Left ventricle myocardium inferior (tissue), 1 donor: Measurements from ENCODE around the gene IQCK. TPM values are rescaled to one million over a fixed set of nuclear protein-coding genes. Genes with fewer than 3 reads are reported as not detected.

Experiments
- DNase-seq: peaks from one replicate; pipeline ENCODE4 v3.0.0-alpha.2; 2020
- H3K27ac ChIP-seq: fragments of 200-600 bp; replicated peaks from 2 replicates; pipeline ENCODE4 v1.8.0; 2021
- H3K27me3 ChIP-seq: fragments of 200-600 bp; 2 replicates; pipeline ENCODE4 v1.8.0; 2021; ENCODE audit warnings: low read depth
- H3K36me3 ChIP-seq: fragments of 200-600 bp; 2 replicates; pipeline ENCODE4 v1.8.0; 2021
- H3K4me1 ChIP-seq: fragments of 200-600 bp; 2 replicates; pipeline ENCODE4 v1.8.0; 2021
- H3K4me3 ChIP-seq: fragments of 200-600 bp; 2 replicates; pipeline ENCODE4 v1.8.0; 2021; ENCODE audit warnings: mild to moderate bottlenecking, moderate library complexity
- H3K9me3 ChIP-seq: fragments of 200-600 bp; replicated peaks from 2 replicates; pipeline ENCODE4 v1.8.0; 2021
- intact Hi-C: fragments of 100-400 bp; cut with micrococcal nuclease; formaldehyde crosslinking; loops from one replicate; pipeline ENCODE4 v1.11.0; 2022
- total RNA-seq: library from RNA; stranded (reverse); fragmentation: NEBNext Ultra II Directional; extraction: Animal tissue kit (Norgen Biotek cat#: 25700); gene quantifications from one replicate; pipeline ENCODE4 v1.2.1, GENCODE V29; 2021
- TF ChIP-seq, protein P1 (sequence below): fragments of 200-600 bp; IDR thresholded peaks from 2 replicates; pipeline ENCODE4 v1.8.0; 2021; ENCODE audit warnings: antibody characterized with exemption, mild to moderate bottlenecking, borderline replicate concordance
- donor health status: DM: no; HTN: yes; CAD: no; lungs with severe emphysema.

The IQCK gene
- total RNA-seq, 1 donor from 2014 or later: 6.0 TPM

DNA sequence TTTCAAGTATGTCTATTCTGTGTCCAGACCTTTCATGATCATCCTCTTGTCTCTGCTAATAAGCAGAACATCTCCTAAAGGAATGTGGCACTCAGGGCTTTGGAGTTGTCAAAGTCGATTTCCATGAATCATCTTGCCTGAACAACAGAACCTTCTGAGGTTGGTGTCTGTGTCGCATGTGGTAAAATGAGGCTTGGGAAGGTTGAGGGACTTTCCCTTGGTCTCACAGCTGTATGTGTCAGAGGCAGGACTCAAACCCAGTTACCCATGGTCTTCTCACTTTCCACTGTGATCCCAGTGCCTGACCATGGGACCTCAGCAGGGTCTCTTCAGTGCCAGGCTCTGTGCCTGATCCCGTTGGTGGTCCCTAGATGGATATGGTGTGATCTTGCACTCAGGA, 170.8 kb downstream of the IQCK start:
- Histone ChIP-seq H3K36me3 (no peaks in the 10 kb centered on the region), H3K4me3 (no peak overlapping the region), H3K27ac (no peak overlapping the region), H3K27me3 (no peaks in the 10 kb centered on the region), H3K4me1 (peaks cover 23% of the 10 kb centered on the region), H3K9me3 (peaks cover 5% of the 10 kb centered on the region)
- no peak for DNase-seq
- intact Hi-C loops: loop anchor here (10.0 kb wide), 1 partner anchor 254 kb away; no protein-coding TSS in a partner anchor
- TF ChIP-seq, protein P1, sequence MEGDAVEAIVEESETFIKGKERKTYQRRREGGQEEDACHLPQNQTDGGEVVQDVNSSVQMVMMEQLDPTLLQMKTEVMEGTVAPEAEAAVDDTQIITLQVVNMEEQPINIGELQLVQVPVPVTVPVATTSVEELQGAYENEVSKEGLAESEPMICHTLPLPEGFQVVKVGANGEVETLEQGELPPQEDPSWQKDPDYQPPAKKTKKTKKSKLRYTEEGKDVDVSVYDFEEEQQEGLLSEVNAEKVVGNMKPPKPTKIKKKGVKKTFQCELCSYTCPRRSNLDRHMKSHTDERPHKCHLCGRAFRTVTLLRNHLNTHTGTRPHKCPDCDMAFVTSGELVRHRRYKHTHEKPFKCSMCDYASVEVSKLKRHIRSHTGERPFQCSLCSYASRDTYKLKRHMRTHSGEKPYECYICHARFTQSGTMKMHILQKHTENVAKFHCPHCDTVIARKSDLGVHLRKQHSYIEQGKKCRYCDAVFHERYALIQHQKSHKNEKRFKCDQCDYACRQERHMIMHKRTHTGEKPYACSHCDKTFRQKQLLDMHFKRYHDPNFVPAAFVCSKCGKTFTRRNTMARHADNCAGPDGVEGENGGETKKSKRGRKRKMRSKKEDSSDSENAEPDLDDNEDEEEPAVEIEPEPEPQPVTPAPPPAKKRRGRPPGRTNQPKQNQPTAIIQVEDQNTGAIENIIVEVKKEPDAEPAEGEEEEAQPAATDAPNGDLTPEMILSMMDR: no peak

DNA sequence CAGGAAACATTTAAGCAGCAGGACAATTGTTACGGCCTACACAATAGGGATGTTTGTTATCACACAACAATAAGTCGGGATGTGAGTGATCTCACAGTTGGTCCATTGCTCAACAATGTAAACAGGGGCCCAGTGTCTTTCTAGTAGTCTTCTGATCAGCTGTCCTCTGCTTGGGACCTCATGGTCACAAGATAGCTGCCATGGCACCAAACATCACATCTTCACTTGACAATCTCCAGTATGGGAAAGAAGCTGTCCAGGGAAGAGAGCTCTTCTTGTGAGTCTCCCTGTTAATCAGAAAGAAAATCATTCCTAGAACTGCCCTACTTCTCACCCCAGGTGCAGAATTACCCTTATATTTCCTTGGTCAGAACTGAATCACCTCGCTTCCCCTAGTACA, 172.8 kb downstream of the IQCK start:
- Histone ChIP-seq H3K36me3 (no peaks in the 10 kb centered on the region), H3K4me3 (no peak overlapping the region), H3K27ac (no peak overlapping the region), H3K27me3 (no peaks in the 10 kb centered on the region), H3K9me3 (peaks cover 5% of the 10 kb centered on the region), H3K4me1 (peaks cover 5% of the 10 kb centered on the region)
- TF ChIP-seq, protein P1: no peak
- no peak for DNase-seq
- intact Hi-C loops: no loop called here

DNA sequence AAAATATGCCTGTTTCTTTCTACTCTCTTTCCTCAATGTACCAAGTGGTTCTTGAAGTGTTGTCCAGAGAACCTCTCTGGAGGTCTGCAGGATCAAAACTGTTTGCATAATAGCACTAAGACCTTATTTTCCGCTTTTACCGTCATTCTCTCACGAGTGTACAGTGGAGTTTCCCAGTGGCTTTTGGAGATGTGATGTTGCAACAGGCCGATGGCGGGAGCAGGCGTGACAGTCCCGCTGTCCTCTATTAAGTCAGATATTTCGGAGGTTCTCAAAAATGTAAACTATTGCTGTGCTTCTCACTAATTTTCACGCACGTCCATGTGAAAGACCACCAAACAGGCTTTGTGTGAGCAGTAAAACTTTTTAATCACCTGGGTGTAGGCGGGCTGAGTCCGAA, 174.8 kb downstream of the IQCK start:
- DNase-seq: no peak
- Histone ChIP-seq H3K4me1 (no peaks in the 10 kb centered on the region), H3K27ac (no peak overlapping the region), H3K9me3 (peaks cover 5% of the 10 kb centered on the region), H3K4me3 (no peak overlapping the region), H3K27me3 (peaks cover 8% of the 10 kb centered on the region), H3K36me3 (no peaks in the 10 kb centered on the region)
- intact Hi-C loops: no loop called here
- TF ChIP-seq, protein P1: no peak

DNA sequence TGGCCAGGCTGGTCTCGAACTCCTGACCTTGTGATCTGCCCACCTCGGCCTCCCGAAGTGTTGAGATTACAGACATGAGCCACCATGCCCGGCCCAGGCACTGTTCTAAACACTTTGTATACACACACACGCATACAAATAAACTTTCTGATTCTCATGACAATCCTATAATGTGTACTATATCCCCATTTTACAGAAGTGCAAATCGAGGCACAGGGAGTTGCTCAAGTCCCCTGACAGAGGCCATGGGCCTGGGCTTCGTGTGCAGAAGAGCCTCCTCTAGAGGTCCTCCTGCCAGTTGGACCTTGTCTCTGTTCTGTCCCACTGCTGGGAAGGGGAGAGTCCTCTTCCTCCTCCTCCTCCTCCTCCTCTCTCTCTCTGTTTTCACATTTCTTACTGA, 176.5 kb downstream of the IQCK start:
- H3K9me3 ChIP-seq: peaks cover 5% of the 10 kb centered on the region
- no peak overlapping the region for H3K4me3 ChIP-seq
- no peak for DNase-seq
- peaks cover 15% of the 10 kb centered on the region for H3K27me3 ChIP-seq
- H3K4me1 ChIP-seq: no peaks in the 10 kb centered on the region
- intact Hi-C loops: no loop called here
- TF ChIP-seq, protein P1: no peak
- H3K27ac ChIP-seq: no peak overlapping the region
- no peaks in the 10 kb centered on the region for H3K36me3 ChIP-seq

DNA sequence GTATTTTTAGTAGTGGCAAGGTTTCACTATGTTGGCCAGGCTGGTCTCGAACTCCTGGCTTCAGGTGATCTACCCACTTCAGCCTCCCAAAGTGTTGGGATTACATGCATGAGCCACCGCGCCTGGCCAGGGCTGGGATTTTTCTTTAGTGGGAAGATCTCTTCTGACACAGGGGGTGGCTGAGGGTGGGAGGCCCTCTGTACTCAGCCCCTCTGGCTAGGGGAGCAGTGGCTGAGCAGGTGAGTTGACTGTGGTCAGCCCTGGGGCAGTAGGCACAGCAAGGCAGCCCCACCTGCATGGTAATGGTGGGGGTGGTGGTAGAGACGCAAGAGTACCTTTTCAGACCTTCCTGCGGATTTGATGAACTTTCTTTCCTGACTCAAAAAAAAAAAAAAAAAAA, 178.9 kb downstream of the IQCK start:
- Histone ChIP-seq H3K4me1 (no peaks in the 10 kb centered on the region), H3K4me3 (no peak overlapping the region), H3K9me3 (no peaks in the 10 kb centered on the region), H3K27ac (no peak overlapping the region), H3K36me3 (no peaks in the 10 kb centered on the region), H3K27me3 (peaks cover 15% of the 10 kb centered on the region)
- intact Hi-C loops: no loop called here
- TF ChIP-seq, protein P1: no peak
- DNase-seq: no peak

DNA sequence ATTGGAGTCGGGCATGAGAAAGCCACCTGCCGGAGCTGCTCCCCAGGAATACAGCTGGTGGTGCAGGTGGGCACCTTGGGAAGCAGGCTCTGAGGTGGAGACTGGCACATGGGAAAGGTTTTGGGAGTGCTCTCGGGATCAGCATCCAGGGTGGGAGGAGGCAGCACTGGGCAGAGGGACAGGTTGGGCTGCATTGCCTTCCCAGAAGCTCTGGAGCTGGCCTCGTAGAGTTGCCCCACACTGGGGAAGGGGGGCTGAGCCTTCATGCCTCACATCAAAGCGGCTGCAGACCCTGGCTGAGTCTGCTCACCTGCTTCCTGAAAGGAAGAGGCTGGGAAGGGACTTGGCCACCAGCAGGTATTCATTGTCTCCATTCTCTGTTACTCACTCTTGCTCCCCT, 180.1 kb downstream of the IQCK start:
- Histone ChIP-seq H3K4me1 (no peaks in the 10 kb centered on the region), H3K9me3 (no peaks in the 10 kb centered on the region), H3K4me3 (no peak overlapping the region), H3K27me3 (peaks cover 15% of the 10 kb centered on the region), H3K36me3 (no peaks in the 10 kb centered on the region), H3K27ac (no peak overlapping the region)
- TF ChIP-seq, protein P1: no peak
- DNase-seq: no peak
- intact Hi-C loops: no loop called here
